Bronchial epithelial cell (primary cell): Measurements from ENCODE around the gene LYL1. TPM values are rescaled to one million over a fixed set of nuclear protein-coding genes. Genes with fewer than 3 reads are reported as not detected.

Experiments used
- DNase-seq: peaks from one replicate; pipeline ENCODE4 v3.0.0-alpha.2; 2010; ENCODE audit warnings: low read depth
- FAIRE-seq: peaks from 2 replicates; lab custom pipeline; 2011; peaks lifted over from hg19 to GRCh38; lab: Jason Lieb, UNC
- H3K27me3 ChIP-seq: 2 replicates; pipeline ENCODE4 v1.5.1; 2011; ENCODE audit warnings: low read length; ENCODE audit not compliant: control insufficient read depth, insufficient read depth
- H3K36me3 ChIP-seq: 2 replicates; pipeline ENCODE4 v1.5.1; 2011; ENCODE audit warnings: low read length; ENCODE audit not compliant: control insufficient read depth, insufficient read depth
- H3K4me3 ChIP-seq: 2 replicates; pipeline ENCODE4 v1.5.1; 2011; ENCODE audit warnings: mild to moderate bottlenecking, low read depth, low read length, control low read depth
- CTCF ChIP-seq: IDR thresholded peaks from 2 replicates; pipeline ENCODE4 v1.5.1; 2011; ENCODE audit warnings: mild to moderate bottlenecking, moderate library complexity, low read length, control low read depth, inconsistent platforms; ENCODE audit not compliant: insufficient read depth, severe bottlenecking
- total RNA-seq: library from RNA; depleted of rRNA; stranded (reverse); fragments of >200 nt; gene quantifications from 2 replicates; pipeline ENCODE4 v1.2.1, GENCODE V29; 2014

Gene LYL1
- total RNA-seq, 1 donor from 2014 or later = 1.3 TPM

GRCh38 chr19:13060964-13061927, 41.4 kb downstream of the LYL1 start:
- peak; percentile 99 for TF ChIP-seq CTCF
- peak overlapping the region; percentile 38 for H3K4me3 ChIP-seq
- FAIRE-seq (no peak), DNase-seq (peak; percentile 52)
- no peaks in the 10 kb centered on the region for H3K27me3 ChIP-seq
- no peaks in the 10 kb centered on the region for H3K36me3 ChIP-seq

DNA sequence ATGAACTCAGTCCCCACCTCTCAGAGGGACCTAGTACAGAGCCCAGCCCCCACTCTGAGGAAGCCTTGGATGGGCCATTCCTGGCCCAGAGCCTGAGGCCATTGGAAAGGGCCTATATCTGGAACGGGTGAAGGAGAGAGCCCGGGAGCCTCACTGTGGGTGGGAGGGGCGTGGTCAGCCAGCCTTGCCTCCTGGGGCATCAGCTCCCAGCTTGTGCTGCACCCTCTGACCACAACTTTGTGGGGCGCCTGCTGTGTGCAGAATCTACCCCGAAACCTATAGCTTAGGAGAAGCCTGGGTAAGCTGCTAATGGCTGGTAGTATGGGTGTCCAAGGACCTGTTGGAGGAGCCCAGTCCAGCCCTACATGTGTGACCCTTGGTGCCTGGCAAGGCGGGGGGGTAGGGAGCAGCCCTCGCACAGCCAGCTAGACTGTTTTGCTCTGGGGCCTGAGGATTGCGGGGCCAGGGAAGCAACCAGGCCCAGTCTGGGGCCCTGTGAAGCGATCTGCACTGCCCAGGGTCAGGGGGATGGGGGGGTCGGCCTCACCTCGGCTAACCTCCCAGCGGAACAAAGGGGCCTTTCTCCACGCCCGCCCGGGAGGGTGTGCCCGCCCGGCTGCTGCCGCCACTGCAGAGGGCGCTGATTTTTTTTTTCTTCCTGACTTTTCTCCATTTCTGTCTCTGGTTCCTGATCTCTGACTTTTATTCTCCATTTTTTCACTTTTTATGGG, 42.3 kb downstream of the LYL1 start:
- DNase-seq (no peak), FAIRE-seq (no peak)
- no peak for TF ChIP-seq CTCF
- Histone ChIP-seq H3K36me3 (no peaks in the 10 kb centered on the region), H3K27me3 (no peaks in the 10 kb centered on the region), H3K4me3 (no peak overlapping the region)

- no peak for DNase-seq
- no peak for TF ChIP-seq CTCF
- peak; percentile 58 for FAIRE-seq
- Histone ChIP-seq H3K36me3 (no peaks in the 10 kb centered on the region), H3K4me3 (no peak overlapping the region), H3K27me3 (no peaks in the 10 kb centered on the region)
These were observed 43.6 kb downstream of the LYL1 start for GRCh38 chr19:13058951-13059660.

DNA sequence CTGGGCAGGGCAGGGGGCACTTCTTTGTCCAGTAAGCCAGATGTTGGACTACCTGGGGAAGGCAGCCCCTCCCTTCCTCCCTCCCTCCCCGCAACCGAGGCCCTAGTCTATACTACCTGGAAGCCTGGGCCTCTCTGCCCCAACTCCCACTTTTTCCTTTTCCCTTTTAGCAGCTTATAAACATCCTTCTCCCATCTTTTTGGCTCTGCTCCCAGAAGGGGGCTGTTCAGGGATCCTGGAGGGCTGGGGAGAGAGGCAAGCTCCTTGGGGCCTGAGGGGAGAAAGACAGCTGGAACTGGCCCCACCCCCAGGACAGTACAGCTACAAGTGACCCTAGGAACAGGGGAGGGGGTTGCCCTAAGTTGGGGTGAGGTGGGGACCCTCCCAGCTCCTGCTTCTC, 44.9 kb downstream of the LYL1 start:
- DNase-seq (no peak), FAIRE-seq (no peak)
- no peak overlapping the region for H3K4me3 ChIP-seq
- H3K27me3 ChIP-seq = no peaks in the 10 kb centered on the region
- TF ChIP-seq CTCF = no peak
- no peaks in the 10 kb centered on the region for H3K36me3 ChIP-seq

- FAIRE-seq = no peak
These were observed 45.5 kb downstream of the LYL1 start for GRCh38 chr19:13057147-13057572.

More at GRCh38 chr19:13057147-13057572, 45.5 kb downstream of the LYL1 start:
- no peak overlapping the region for H3K4me3 ChIP-seq
- H3K27me3 ChIP-seq = no peaks in the 10 kb centered on the region
- TF ChIP-seq CTCF = no peak
- H3K36me3 ChIP-seq = no peaks in the 10 kb centered on the region
- no peak for DNase-seq
